Fibroblast of the conjunctiva (primary cell): ENCODE results near the gene BLM.

Experiments used
- DNase-seq: peaks from one replicate; pipeline ENCODE4 v3.0.0-alpha.2; 2010; ENCODE audit warnings: low read depth

BLM gene

DNA sequence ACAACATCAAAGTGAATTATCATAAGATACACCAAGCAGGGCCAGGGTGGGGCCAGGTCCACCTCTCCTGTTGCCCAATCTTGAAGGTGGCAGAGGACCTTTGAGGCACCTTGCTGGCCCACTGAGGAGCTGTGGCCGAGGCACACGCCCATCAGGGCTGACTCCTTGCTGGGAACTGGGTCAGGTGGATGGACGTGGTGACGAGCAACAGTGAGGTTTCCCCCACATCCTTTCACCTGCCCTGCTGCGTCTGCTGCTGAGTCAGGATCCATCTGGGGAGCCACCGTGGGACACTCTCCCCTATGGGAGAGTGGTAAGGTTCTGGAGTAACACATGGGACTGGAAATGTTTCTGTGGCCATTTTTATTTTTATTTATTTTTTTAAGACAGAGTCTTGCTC is 134.0 kb downstream of the BLM start:
- no peak for DNase-seq

DNA sequence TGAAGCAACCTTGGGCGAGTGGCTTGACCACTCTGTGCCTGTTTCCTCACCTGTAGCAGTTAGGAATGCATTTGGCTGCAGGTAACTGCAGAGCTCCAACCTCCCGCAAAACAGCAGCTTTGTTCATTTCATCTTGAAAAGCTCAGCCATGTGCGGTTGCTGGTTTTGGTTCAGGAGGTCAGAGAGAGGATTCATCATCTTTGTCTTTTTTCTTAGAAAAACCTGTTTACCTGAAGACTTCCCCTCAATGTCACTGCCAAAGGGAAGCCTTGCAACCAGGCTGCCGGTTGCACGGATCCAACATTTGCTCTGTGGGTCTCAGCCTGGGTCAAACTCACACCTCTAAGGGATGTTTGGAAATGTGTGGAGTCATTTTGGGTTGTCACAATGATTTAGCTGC is 134.8 kb downstream of the BLM start:
- no peak for DNase-seq

DNA sequence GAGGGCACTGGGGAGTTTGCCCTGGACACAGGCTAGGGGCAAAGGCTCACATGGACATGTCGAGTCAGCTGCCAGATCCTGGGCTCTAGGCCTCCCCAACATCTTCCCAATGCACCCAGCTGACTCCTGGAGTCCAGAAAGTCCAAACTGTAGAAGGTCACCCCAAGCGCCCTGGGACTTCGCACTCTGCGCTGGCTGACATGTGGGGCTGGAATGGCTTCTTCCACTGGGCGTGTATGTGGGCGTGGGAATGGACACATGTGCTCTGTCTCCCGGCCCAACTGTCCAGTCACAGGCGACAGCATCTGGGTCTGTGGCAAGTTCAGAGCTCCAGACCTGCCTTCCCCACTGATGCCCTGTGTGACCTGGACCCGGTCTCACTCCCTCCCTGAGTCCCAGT is 138.0 kb downstream of the BLM start:
- no peak for DNase-seq

DNA sequence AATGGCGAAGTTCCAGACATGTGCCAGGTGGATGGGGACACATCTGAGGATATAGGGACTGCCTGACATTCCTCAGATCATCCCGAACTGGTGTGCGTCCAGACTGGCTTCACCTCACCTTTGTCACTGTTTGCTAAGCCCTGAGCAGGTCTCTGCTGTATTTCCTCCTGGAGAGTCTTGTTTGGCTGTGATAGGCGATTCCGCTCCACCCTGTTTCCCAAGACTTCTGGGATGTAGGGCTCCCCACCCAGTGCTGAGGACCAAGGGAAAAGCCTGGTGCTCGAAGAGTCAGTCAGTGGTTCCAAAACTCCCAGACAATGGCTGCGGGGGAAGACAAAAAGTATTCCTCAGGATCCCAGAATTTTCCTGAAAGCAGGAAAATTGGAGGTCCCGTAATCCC is 140.2 kb downstream of the BLM start:
- DNase-seq = no peak

DNA sequence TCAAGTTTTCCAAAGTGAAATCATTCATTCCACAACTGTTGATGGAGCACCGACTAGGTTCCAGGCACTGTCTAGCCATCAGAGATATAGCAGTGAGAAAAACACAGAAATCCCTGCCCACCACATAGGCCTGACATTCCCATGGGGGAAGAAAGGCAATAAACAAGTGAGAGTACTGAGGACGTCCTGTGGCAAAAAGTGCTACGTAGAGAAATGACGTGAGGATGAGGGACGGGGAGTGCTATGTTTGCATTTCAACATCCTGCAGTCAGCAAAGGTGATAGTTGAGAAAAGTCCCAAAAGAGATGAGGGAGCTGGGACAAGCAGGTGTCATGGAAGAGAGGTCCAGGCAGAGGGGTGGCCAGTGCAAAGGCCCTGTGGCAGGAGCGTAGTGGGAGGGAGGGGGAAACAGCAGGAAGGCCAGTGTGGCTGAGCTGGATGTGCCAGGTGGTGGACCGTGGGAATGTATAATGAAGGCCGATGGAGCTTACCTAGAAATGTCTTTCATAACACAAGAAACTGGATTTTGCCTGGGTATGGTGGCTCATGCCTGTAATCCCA is 140.8 kb downstream of the BLM start:
- no peak for DNase-seq

DNA sequence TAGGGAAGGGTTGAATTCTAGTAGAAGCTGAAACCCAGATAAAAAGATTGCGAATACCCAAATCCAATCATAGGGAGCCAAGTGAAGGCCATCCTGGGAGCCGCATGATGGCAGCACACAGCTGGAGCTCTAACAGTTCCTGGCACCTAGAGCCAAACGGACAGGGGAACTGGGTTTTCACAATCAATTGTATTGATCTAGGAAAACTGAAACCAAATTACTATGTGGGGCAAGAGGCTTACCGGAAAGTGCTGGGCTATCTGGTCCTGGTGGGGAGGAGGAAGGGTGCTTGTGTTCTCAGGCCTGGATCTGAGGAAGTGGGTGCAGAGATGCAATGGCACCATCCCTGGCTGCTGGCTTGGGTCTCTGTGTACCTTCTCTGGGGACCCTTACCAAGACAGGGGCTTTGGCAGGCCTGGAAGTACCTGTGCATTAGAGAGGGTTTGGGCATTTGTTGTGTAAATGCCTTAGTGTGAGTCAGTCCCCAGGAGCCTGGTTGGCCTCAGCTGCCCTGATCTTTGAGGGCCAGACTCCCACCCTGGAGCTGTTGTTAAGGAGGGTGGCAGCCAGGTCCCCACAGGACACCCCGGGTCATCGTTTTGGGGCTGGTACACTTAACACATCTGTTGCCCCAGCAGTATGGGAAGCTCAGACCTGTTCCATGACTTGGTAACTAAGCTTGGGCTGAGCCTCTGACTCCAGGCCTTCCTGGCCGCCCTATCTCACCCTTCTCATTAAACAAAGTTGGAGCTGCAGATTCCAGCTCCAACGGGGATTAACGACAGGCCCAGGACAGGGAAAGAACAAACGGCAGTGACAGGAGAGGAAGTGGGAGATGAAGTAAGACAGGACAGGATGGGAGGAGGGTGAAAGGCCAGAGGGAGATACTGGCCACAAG is 142.3 kb downstream of the BLM start:
- DNase-seq = no peak

DNA sequence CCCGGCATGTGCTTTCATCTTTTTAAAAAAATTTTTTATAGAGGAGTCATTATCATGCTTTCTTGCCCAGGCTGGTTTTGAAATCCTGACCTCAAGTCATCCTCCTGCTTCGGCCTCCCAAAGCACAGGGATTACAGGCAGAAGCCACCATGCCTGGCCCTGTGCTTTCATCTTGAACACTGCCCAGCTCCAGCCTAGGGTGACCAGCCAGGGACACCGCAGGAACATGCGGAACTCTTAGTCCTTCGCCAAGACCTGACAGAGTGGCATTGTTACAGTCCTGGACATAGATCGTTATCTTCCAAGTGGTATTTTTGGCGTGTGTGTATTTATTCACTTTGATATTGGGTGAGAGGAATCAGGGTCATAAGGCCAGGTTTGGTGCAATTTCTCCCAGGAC is 143.3 kb downstream of the BLM start:
- DNase-seq = no peak

DNA sequence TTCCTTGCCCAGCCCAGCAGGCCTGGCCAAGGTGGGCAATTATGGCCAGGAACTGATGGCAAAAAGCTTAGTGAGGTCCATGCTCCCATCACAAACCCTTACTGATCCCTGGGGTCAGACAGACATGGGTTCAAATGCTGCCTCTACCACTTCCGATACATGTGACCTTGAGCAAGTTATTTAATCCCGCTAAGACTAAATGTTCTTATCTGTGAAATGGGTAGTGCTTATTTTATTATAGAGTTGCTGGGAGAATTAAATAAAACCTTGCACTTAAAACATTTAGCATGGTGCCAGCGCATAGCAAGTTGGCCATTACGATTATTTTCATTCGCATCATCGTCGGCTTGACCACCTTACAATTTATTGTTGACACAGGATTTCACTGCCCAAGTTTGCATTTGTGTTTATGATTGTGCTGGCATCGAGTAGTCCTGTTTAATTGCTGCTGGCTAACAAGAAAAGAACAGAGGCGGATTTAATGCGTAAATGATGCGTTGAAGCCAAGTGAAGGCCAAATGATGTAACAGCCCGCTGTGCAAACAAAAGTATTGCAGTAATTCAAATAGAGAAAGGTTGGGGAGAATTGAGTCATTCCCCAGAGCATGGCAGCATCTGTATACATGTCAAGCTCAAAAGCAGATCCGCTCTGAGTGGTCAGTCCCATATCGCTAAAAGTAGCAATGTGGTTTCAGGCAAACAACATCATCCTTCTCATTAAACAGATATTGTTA is 144.0 kb downstream of the BLM start:
- no peak for DNase-seq

DNA sequence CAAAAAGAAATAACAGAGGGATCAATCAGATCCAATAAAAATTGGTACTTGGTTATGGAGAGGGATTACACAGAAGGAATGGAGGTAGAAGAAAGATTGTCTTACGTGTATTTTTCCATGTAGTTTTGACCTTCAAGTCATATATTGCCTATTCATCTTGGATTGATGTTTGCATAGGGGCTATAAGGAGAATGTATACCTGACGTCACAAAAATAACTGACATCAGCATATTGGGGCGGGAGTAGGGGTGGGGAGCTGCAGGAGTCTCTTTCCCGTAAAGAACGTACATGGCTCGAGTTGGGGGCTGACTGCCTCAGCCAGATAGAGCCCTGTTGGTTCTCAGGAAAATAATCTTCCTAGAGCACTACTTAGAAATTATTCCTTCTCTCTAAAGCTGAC is 145.3 kb downstream of the BLM start:
- no peak for DNase-seq

DNA sequence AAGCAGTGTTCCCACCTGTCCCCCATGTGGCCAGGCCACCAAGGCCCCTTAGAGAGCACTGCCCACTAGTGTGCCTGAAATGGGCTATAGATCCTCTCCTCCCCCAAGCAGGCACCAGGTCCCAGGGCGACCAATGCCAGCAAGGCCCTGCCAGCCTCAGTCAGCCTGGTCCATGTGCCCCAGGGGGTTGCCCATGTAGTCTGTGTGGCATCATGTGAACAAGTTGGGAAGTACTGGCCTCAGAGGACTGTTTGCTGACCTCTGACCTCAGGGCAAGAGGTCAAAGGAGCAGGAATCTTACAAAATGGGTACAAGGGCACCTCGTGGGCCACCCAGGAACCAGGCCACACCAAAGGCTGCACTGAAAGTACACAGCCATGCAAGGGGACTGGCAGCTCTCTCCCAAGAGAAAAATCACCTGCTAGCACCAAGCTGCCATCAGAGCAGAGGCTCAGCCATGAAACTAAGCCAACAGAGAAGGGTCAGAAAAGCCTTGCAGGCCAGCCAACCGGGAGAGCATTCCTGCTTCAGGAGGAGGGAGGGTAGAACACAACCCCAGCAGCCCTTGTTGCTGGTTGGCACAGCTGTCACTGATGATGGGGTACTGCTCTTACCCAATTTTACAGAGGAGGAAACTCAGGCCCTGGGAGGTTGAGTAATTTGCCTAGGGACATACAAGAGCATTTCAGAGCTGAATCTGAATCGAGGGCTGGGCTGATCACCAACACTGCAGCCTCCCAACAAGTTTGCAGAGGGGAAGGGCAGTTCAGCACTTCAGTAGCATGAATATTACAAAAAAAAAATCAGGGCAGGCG is 146.0 kb downstream of the BLM start:
- DNase-seq = no peak

DNA sequence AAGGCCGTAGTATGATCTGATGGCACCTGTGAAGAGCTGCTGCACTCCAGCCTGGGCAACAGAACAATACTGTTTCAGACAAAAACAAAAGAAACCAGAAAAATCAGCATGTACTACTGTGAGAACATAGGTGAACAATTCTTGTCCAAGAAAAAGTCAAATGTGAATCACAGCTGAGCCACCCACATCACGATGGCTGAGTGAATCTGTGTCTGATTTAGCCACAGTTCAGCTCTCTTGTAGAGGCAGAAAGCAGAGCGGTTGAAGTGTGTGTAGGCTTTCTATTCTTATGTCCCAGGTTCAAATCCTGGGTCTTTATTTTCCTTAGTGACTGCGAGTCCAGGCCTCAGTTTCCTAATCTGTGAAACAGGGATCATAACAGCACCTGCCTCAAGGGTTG is 146.8 kb downstream of the BLM start:
- DNase-seq = no peak

DNA sequence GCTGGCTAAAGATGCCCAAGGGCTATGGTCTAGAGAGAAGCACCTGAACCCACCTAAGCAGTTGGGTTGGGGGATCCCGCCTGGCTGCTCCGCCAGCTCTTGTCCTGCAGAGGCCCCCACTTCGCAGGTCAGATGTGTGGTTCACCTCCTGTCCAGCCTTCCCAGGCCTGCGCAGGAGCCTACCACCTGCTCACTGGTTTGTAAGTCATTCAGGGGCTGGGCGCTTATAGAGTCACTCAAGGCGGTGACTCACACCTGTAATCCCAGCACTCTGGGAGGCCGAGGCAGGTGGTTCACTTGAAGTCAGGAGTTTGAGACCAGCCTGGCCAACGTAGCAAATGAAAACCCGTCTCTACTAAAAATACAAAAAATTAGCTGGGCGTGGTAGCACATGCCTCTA is 147.4 kb downstream of the BLM start:
- DNase-seq = no peak

DNA sequence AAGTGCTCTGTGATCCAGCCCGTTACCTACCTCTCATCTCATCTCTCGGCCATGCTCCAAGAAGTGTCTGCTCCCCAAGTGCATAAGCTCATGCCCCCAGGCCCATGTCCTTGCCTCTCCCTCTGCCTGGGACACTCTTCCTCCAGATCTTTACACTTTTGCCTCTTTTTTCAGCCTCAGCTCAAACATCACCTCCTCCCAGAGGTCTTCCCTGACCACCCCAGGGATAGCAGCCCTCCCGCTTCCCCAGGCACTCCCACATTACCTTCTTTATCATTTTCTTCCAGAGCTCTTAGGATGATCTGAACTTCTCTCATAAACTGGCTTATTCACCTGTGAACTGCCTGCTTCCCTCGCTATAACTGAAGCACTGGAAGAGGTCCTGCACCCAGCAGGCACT is 148.6 kb downstream of the BLM start:
- DNase-seq = no peak
